H1 (cell line): ENCODE data around the gene PLPP7. TPM values are rescaled to one million over a fixed set of nuclear protein-coding genes. Genes with fewer than 3 reads are reported as not detected.

Experiments used
- CTCF ChIA-PET: fragments of 300-600 bp; sonication (Branson Sonifier 250); formaldehyde crosslinking; loops from one replicate; lab custom pipeline; 2021; ENCODE audit not compliant: partially characterized antibody; lab: Charles Lee
- POLR2A ChIA-PET: fragments of 300-600 bp; sonication (Branson Sonifier 250); formaldehyde crosslinking; loops from one replicate; lab custom pipeline; 2021; ENCODE audit warnings: inconsistent platforms; ENCODE audit not compliant: partially characterized antibody; lab: Charles Lee
- DNase-seq, 2 experiments: peaks; one replicate each; pipeline versions ENCODE4 v3.0.0 to v3.0.0-alpha.2; 2010 to 2022; ENCODE audit warnings: low spot score in 2 of 2, low read depth in 1 of 2, mixed read lengths in 1 of 2
- FAIRE-seq: peaks from 2 replicates; lab custom pipeline; 2011; peaks lifted over from hg19 to GRCh38; lab: Jason Lieb, UNC
- H2AFZ ChIP-seq: 2 replicates; pipeline ENCODE4 v1.8.1; 2012; ENCODE audit warnings: low read length, inconsistent platforms
- H2AK5ac ChIP-seq: 2 replicates; pipeline ENCODE4 v1.6.1; 2013; ENCODE audit warnings: low read depth, low read length
- H2BK120ac ChIP-seq: replicated peaks from 2 replicates; pipeline ENCODE3; 2013; ENCODE audit warnings: low read depth, low read length, inconsistent platforms
- H2BK12ac ChIP-seq: 2 replicates; pipeline ENCODE4 v1.6.1; 2013; ENCODE audit warnings: low read depth, low read length
- H2BK15ac ChIP-seq: 2 replicates; pipeline ENCODE4 v1.6.1; 2013; ENCODE audit warnings: low read length
- H2BK20ac ChIP-seq: 2 replicates; pipeline ENCODE4 v1.6.1; 2013; ENCODE audit warnings: low read length
- H2BK5ac ChIP-seq: 2 replicates; pipeline ENCODE4 v1.6.1; 2013; ENCODE audit warnings: low read depth, low read length
- H3K14ac ChIP-seq: 2 replicates; pipeline ENCODE4 v1.6.1; 2013; ENCODE audit warnings: inconsistent platforms; ENCODE audit not compliant: insufficient read length
- H3K18ac ChIP-seq: 2 replicates; pipeline ENCODE4 v1.6.1; 2013; ENCODE audit warnings: low read length; ENCODE audit errors: extremely low read depth
- H3K23ac ChIP-seq: 2 replicates; pipeline ENCODE4 v1.6.1; 2013; ENCODE audit warnings: inconsistent platforms; ENCODE audit not compliant: insufficient read length
- H3K23me2 ChIP-seq: 2 replicates; pipeline ENCODE4 v1.6.1; 2013; ENCODE audit warnings: low read depth, low read length
- H3K27ac ChIP-seq: 2 replicates; pipeline ENCODE4 v1.6.1; 2011; ENCODE audit warnings: low read depth, low read length, inconsistent platforms
- H3K27me3 ChIP-seq, 4 experiments: replicated peaks in 1 of 4; 1 replicate in 1 of 4; 2 replicates in 3 of 4; pipeline versions ENCODE4 v1.6.1 to v1.8.1; 2011 to 2013; ENCODE audit warnings: low read length in 3 of 4, mild to moderate bottlenecking in 3 of 4, inconsistent platforms in 2 of 4, mixed read lengths in 2 of 4, moderate library complexity in 1 of 4; ENCODE audit not compliant: control insufficient read depth in 3 of 4, insufficient read depth in 3 of 4; ENCODE audit errors: extremely low read depth in 1 of 4
- H3K36me3 ChIP-seq, 4 experiments: 2 replicates each; pipeline versions ENCODE4 v1.6.1 to v1.8.1; 2011 to 2013; ENCODE audit warnings: mild to moderate bottlenecking in 4 of 4, low read length in 3 of 4, moderate library complexity in 2 of 4, control low read depth in 1 of 4, inconsistent platforms in 1 of 4; ENCODE audit not compliant: insufficient read depth in 4 of 4, control insufficient read depth in 2 of 4
- H3K4ac ChIP-seq: replicated peaks from 2 replicates; pipeline ENCODE3; 2013; ENCODE audit warnings: low read length, low read depth, mixed read lengths, inconsistent platforms; ENCODE audit not compliant: insufficient read length
- H3K4me1 ChIP-seq, 4 experiments: replicated peaks in 1 of 4; 1 replicate in 1 of 4; 2 replicates in 3 of 4; pipeline versions ENCODE4 v1.6.1 to v1.8.1; 2011 to 2013; ENCODE audit warnings: low read length in 3 of 4, inconsistent platforms in 2 of 4, mixed read lengths in 1 of 4; ENCODE audit not compliant: insufficient read depth in 4 of 4, control insufficient read depth in 3 of 4
- H3K4me2 ChIP-seq, 2 experiments: 2 replicates each; pipeline versions ENCODE4 v1.6.1 to v1.8.1; 2011 to 2013; ENCODE audit warnings: low read depth in 2 of 2, low read length in 2 of 2, control low read depth in 1 of 2, inconsistent platforms in 1 of 2, mild to moderate bottlenecking in 1 of 2; ENCODE audit not compliant: insufficient read depth in 1 of 2
- H3K4me3 ChIP-seq, 4 experiments: fragments of 200-600, 300-600 bp in 1 of 4; sonication (generic), shearing (Covaris generic), sonication (Bioruptor Twin) in 1 of 4; 2 replicates each; pipeline versions ENCODE4 v1.5.1 to v1.8.1; 2011 to 2016; ENCODE audit warnings: low read length in 4 of 4, low read depth in 3 of 4, control low read depth in 2 of 4, inconsistent platforms in 2 of 4, mild to moderate bottlenecking in 2 of 4, mixed read lengths in 1 of 4, moderate library complexity in 1 of 4; ENCODE audit not compliant: insufficient read depth in 2 of 4; ENCODE audit errors: extremely low read depth in 1 of 4
- H3K56ac ChIP-seq: replicated peaks from 2 replicates; pipeline ENCODE3; 2013; ENCODE audit warnings: low read depth, mild to moderate bottlenecking, mixed read lengths, low read length, inconsistent platforms; ENCODE audit not compliant: insufficient read length
- H3K79me1 ChIP-seq: 2 replicates; pipeline ENCODE4 v1.6.1; 2013; ENCODE audit warnings: low read depth, low read length, control low read depth
- H3K79me2 ChIP-seq, 2 experiments: 2 replicates each; pipeline versions ENCODE4 v1.6.1 to v1.8.1; 2012 to 2013; ENCODE audit warnings: low read length in 2 of 2, mild to moderate bottlenecking in 2 of 2, inconsistent platforms in 1 of 2; ENCODE audit not compliant: insufficient read depth in 2 of 2, control insufficient read depth in 1 of 2
- H3K9ac ChIP-seq, 4 experiments: replicated peaks in 1 of 4; 1 replicate in 1 of 4; 2 replicates in 3 of 4; pipeline versions ENCODE4 v1.6.1 to v1.8.1; 2011 to 2013; ENCODE audit warnings: low read depth in 3 of 4, low read length in 3 of 4, control low read depth in 2 of 4, mild to moderate bottlenecking in 2 of 4, moderate library complexity in 2 of 4, inconsistent platforms in 1 of 4; ENCODE audit errors: extremely low read depth in 1 of 4
- H3K9me3 ChIP-seq, 2 experiments: 2 replicates each; pipeline versions ENCODE4 v1.6.1 to v1.8.1; 2012 to 2013; ENCODE audit warnings: mild to moderate bottlenecking in 2 of 2, moderate library complexity in 2 of 2, control low read depth in 1 of 2, inconsistent platforms in 1 of 2, low read depth in 1 of 2, low read length in 1 of 2, mixed read lengths in 1 of 2; ENCODE audit not compliant: insufficient read depth in 2 of 2
- H4K20me1 ChIP-seq, 2 experiments: replicated peaks in 1 of 2; 2 replicates each; pipeline versions ENCODE3 to v1.8.1; 2011 to 2013; ENCODE audit warnings: inconsistent platforms in 2 of 2, low read length in 2 of 2, mild to moderate bottlenecking in 1 of 2; ENCODE audit not compliant: insufficient read depth in 2 of 2, control insufficient read depth in 1 of 2
- H4K5ac ChIP-seq: 2 replicates; pipeline ENCODE4 v1.6.1; 2013; ENCODE audit warnings: low read length, low read depth, mixed read lengths, inconsistent platforms; ENCODE audit not compliant: insufficient read length
- H4K8ac ChIP-seq: 2 replicates; pipeline ENCODE4 v1.8.0; 2013; ENCODE audit warnings: mild to moderate bottlenecking, moderate library complexity, low read length, inconsistent platforms; ENCODE audit not compliant: insufficient read depth; ENCODE audit errors: extremely low read depth
- H4K91ac ChIP-seq: replicated peaks from 2 replicates; pipeline ENCODE3; 2013; ENCODE audit warnings: low read length, mixed read lengths, inconsistent platforms; ENCODE audit not compliant: insufficient read length
- BRCA1 ChIP-seq: IDR thresholded peaks from 2 replicates; pipeline ENCODE4 v1.6.1; 2012; ENCODE audit warnings: low read depth, low read length, improper control_type of control experiment
- JUN ChIP-seq: IDR thresholded peaks from 2 replicates; pipeline ENCODE4 v1.6.1; 2011; ENCODE audit warnings: low read depth, mild to moderate bottlenecking, improper control_type of control experiment, low read length
- RAD21 ChIP-seq, 2 experiments: IDR thresholded peaks in 1 of 2; conservative IDR thresholded peaks in 1 of 2; 2 replicates each; pipeline ENCODE4 v1.6.1; 2011; ENCODE audit warnings: low read depth in 2 of 2, low read length in 2 of 2, improper control_type of control experiment in 1 of 2, inconsistent platforms in 1 of 2, mild to moderate bottlenecking in 1 of 2, moderate library complexity in 1 of 2
- RXRA ChIP-seq: IDR thresholded peaks from 2 replicates; pipeline ENCODE4 v1.6.1; 2011; ENCODE audit warnings: low read depth, mild to moderate bottlenecking, low read length, moderate library complexity; ENCODE audit not compliant: insufficient read depth
- SIN3A ChIP-seq, 2 experiments: IDR thresholded peaks in 1 of 2; conservative IDR thresholded peaks in 1 of 2; 2 replicates each; pipeline ENCODE4 v1.6.1; 2011 to 2012; ENCODE audit warnings: low read length in 2 of 2, improper control_type of control experiment in 1 of 2, low read depth in 1 of 2, mild to moderate bottlenecking in 1 of 2
- TCF12 ChIP-seq: IDR thresholded peaks from 2 replicates; pipeline ENCODE4 v1.6.1; 2011; ENCODE audit warnings: low read depth, mild to moderate bottlenecking, low read length
- ZNF274 ChIP-seq: IDR thresholded peaks from 2 replicates; pipeline ENCODE4 v1.7.0; 2012; ENCODE audit warnings: low read length, borderline replicate concordance; ENCODE audit errors: extremely low read depth
- WGBS, 2 experiments: shearing (Covaris generic) in 1 of 2; methylation state at CpG; one replicate each; pipeline versions ENCODE4 v1.1.6 to v1.1.7; 2013 to 2015; ENCODE audit warnings: low lambda C conversion rate in 2 of 2, mixed read lengths in 2 of 2, inconsistent platforms in 1 of 2, low coverage in 1 of 2, missing lambda C conversion rate in 1 of 2; ENCODE audit not compliant: insufficient replicate concordance in 2 of 2, insufficient coverage in 1 of 2, insufficient read length in 1 of 2; ENCODE audit errors: extremely low coverage in 1 of 2, missing lambda C conversion rate in 1 of 2; 5-methylcytosine and 5-hydroxymethylcytosine counted together
- polyA plus RNA-seq, 7 experiments: library from polyadenylated mRNA; depleted of rRNA in 3 of 7; stranded (reverse) in 5 of 7; unstranded in 2 of 7; fragments of >200 nt in 5 of 7; fragments of 200-250 nt in 2 of 7; gene quantifications; 1 replicate in 5 of 7; 2 replicates in 1 of 7; 4 replicates in 1 of 7; pipeline versions ENCODE4 v1.2.1 to v1.2.3, GENCODE V29; 2011 to 2013; ENCODE audit warnings: missing spikeins in 2 of 7, mixed read lengths in 2 of 7
- total RNA-seq: library from RNA; stranded (reverse); fragmentation: NEBNext Ultra II Directional; extraction: Animal tissue kit (Norgen Biotek cat#: 25700); gene quantifications from 2 replicates; pipeline ENCODE4 v1.2.1, GENCODE V29; 2021

PLPP7 gene
- total and polyA plus RNA-seq, 2 of the 8 experiments (the other 6 are each of a cell fraction or from before 2014, with no cell fraction given), result 3.4 to 3.9 TPM

DNA sequence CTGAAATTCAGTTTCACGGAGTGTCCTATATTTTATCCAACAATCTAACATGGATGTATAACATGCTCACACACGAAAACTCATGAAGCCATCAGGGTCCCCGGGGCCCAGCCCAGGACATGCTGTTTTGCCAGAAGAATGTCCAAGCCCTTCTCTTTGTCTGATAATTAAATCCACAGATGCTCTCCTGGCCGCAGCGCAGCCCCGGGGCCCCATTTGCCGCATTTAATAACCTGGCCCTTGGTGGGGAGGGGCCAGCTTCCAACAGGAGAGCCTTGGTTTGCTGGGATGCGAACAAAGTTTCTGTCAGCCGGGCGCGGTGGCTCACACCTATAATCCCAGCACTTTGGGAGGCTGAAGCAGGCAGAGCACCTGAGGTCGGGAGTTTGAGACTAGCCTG, 30.0 kb downstream of the PLPP7 start:
- no peak for DNase-seq
- Histone ChIP-seq H3K56ac (no peak overlapping the region), H3K9ac (no peak overlapping the region), H4K8ac (no peak overlapping the region), H4K91ac (no peak overlapping the region), H2AK5ac (no peak overlapping the region), H3K4ac (no peak overlapping the region), H2BK20ac (no peak overlapping the region), H3K79me1 (no peaks in the 10 kb centered on the region), H2BK12ac (no peak overlapping the region), H2BK120ac (no peak overlapping the region), H2BK15ac (no peak overlapping the region), H2AFZ (no peak overlapping the region), H3K9me3 (no peaks in the 10 kb centered on the region), H4K20me1 (no peaks in the 10 kb centered on the region), H3K14ac (no peak overlapping the region), H3K27me3 (no peaks in the 10 kb centered on the region), H3K18ac (no peak overlapping the region), H4K5ac (no peak overlapping the region), H3K4me2 (no peak overlapping the region), H3K23me2 (no peaks in the 10 kb centered on the region), H2BK5ac (no peak overlapping the region), H3K4me1 (no peaks in the 10 kb centered on the region), H3K79me2 (no peaks in the 10 kb centered on the region), H3K27ac (no peak overlapping the region), H3K23ac (no peak overlapping the region), H3K36me3 (no peaks in the 10 kb centered on the region), H3K4me3 (no peak overlapping the region)
- FAIRE-seq, result no peak
- ChIA-PET CTCF (interaction anchor here (0.8 to 1.7 kb wide), 4 partner anchors 10 to 139 kb away, joined by 3 to 4 read pairs (median 3); no protein-coding TSS in a partner anchor), POLR2A (no interaction called here)
- TF ChIP-seq RXRA (no peak), JUN (no peak), ZNF274 (no peak), TCF12 (no peak), BRCA1 (no peak), RAD21 (IDR thresholded peaks at IDR 0.05 in 1 of 2, conservative IDR thresholded peaks at IDR 0.05 in 1 of 2; ENCODE audit: low read depth in 2 of 2, low read length in 2 of 2) (no peak), SIN3A (conservative IDR thresholded peaks at IDR 0.05 in 1 of 2, IDR thresholded peaks at IDR 0.05 in 1 of 2; ENCODE audit: low read depth in 1 of 2, low read length in 2 of 2) (no peak)
- 87% methylated on average over 12 of the region's 12 CpGs; no CpG with 5 or more reads in 1 of the 2 experiments for WGBS, 2 experiments
